Stimulated activated CD4-positive, alpha-beta T cell treated with anti-CD3 and anti-CD28 coated beads, TNF-alpha, amount 100 ng/mL, for 48 hours (primary cell): Measurements from ENCODE around the gene N4BP2.
"Not testable (repeated sequence)": the region's sequence is repeated elsewhere in the genome, so short reads cannot be mapped to it uniquely, and the experiment has no call there.

Experiments
- DNase-seq, 3 donors: peaks; one replicate each; pipeline ENCODE4 v3.0.0-alpha.2; 2020; ENCODE audit warnings: low read depth in 3 of 3

N4BP2 gene

GRCh38 chr4:40087799-40088366 is 31.2 kb downstream of the N4BP2 start:
- no peak for DNase-seq

- DNase-seq = not testable (repeated sequence)
Measured at GRCh38 chr4:40093400-40093799, 36.8 kb downstream of the N4BP2 start.

DNA sequence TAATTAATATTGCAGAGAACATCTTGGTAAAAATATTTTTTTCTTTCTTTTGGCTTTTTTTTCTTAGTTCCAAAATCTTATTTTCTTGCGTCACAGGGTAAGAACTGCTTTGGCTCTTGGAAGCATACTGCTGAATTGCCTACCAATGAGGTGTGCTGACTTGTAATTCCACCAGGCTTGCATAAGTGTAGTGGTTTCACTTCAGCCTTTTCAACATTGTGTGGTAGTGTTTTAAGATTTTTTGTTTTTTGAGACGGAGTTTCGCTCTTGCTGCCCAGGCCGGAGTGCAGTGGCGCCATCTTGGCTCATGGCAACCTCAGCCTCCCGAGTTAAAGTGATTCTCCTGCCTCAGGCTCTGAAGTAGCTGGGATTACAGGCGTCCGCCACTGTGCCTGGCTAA is 42.4 kb downstream of the N4BP2 start:
- DNase-seq = no peak

GRCh38 chr4:40107150-40107549 is 50.5 kb downstream of the N4BP2 start:
- not testable (repeated sequence) for DNase-seq

DNA sequence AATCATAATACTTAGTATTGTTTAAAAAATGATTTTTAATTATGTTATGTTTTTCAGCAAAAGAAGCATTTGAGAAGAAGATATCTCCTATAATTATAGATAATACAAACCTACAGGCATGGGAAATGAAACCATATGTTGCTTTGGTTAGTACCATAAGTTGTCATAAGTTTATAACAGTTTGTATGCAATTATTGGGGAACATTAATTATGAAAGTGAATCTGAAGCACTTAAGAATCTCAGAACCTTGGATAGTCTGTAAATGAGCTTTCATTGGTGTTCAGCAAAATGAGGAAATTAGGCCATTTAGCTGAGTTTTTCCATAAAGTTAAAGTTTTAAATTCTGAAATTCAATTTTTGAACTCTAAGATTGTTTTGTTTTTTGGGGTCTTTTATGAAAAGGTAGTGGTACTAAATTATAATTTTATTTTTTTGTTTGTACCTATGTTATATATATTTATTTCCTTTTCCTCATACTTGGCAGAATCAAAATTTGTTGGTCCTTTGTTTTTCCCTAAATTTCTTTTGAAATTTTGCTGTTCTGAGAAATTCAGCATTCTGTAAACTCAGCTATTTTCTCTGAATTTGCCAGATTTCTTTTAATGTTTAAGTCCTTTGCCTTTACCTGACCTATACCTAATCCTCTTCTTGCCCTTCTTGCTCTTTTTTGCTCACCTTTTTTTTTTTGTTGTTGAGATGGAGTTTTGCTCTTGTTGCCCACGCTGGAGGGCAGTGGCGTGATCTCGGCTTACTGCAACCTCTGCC is 55.6 kb downstream of the N4BP2 start:
- DNase-seq = no peak

GRCh38 chr4:40114206-40114605 is 57.6 kb downstream of the N4BP2 start:
- no peak for DNase-seq

DNA sequence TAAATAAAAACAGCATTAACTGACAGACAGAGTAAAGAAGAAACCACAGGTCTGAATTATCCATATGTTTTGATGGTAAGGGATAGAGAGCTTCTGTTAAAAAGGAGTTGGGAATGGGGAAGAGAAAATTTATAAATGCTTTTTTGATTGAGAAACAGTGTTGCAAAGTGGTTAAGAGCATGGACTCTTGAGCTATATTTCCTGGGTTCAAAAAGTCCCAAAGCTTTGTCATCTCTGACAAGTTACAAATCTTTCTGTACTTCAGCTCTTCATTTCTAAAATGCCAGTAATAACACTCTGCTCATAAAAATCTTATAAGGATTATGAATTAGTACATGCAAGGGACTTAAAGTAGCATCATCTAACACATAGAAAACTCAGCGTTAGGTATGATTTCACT is 62.2 kb downstream of the N4BP2 start:
- no peak for DNase-seq

- no peak for DNase-seq
Measured at GRCh38 chr4:40119344-40119743, 62.7 kb downstream of the N4BP2 start.

DNA sequence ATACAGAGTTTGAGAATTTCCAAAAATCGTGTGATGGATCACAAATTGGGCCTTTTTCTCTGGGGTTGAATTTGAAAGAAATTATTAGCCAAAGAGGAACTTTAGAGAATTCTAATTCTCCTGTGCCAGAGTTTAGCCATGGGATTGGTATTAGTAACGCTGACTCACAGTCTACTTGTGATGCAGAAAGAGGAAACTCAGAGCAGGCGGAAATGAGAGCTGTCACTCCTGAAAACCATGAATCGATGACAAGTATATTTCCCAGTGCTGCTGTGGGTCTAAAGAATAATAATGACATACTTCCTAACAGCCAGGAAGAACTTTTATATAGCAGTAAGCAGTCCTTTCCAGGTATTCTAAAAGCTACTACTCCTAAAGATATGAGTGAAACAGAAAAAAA is 64.9 kb downstream of the N4BP2 start:
- no peak for DNase-seq

- DNase-seq = no peak
Measured at GRCh38 chr4:40122941-40123340, 66.3 kb downstream of the N4BP2 start.

DNA sequence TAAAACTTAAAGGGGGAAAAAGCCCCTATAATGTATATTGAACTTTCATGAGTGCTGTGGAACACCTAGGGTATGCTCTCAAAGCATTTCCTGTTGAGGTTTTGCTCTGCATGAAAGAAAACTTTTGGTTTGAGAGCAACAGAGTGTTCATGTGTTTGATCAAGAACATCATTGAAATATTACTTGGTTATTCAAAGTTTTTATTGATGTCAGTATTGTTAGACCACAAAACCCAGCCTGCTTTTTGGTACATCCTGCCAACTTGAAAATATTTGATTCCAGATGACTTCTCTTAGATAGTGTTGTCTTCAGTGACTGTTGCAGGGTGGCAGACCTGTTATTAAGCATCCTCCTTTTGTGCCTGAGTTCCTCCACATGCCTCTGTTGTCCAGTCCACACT is 68.0 kb downstream of the N4BP2 start:
- DNase-seq = no peak

DNA sequence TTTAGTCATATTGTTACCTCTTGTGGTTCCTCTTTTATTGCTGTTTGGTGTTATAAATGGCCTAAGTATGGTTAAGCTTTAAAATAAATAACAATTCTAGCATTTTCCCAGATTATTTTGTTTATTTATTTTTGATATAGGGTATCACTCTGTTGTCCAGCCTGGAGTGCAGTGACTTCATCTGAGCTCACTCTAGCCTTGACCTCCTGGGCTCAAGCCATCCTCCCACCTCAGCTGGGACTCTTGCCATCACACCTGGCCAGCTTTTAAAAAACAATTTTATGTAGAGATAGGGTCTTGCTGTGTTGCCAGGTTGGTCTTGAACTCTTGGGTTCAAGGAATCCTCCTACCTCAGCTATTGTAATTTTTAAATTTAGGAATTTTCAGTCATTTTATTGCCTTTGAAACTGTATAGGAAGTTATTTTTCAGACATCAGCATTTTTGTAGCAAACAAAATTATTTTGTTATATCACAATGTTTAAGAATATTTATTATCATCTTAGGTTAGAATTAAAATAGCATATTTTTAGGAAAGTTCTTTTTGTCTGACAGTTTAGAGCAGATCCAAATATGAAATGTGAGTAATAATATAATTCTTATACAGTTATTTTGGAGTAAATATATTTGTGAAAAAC is 73.9 kb downstream of the N4BP2 start:
- no peak for DNase-seq

DNA sequence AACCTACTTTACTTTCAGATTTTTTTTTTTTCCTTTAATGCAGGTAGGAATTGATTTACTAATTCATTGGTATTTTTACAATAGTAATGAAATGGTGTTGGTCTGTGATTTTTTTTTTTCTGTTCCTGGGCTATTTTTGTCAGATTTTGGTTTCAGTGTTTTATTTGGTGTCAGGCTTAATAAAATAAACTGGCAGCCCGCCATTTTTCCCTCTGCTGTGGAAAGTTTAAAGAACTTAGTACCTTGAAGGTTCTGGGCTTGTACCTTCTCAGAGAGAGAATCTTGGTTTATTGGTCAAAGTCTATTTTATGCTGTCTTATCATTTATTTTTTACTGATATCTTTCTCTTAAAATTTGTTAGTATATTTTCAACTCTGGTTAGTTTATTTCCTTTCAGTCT is 76.2 kb downstream of the N4BP2 start:
- no peak for DNase-seq

DNA sequence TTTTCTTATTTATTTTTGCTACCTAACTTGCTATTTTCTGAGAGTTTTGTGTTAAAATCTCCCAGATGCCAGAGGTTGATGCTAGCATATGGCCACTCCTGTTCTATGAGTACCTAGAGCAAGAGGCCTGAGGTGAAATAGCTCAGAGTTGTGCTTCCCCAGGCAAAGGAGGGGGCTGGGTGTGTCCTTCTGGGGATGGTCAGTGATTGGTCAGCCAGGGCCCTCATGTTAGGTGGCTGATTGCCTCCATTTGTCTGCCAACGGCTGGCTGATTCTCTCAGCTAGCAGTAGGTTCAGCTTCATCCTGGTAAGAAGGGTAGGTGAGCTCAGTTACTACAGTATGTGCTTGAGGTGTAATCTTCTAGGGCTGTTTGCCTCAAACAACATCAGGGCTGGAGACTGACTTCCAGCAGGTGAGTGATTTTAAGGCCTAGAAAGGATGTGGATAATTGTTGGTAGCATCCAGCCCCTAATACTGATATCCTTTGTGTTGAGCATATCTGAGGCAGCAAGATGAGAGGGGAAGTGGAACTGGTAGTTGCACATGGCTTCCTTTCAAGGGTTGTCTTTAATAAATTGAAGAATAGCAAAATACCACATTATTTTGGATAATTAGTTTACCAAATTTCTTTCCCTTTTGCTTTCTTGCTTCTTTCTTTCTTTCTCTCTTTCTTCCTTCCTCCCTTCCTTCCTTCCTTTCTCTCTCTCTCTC is 77.7 kb downstream of the N4BP2 start:
- DNase-seq = no peak

DNA sequence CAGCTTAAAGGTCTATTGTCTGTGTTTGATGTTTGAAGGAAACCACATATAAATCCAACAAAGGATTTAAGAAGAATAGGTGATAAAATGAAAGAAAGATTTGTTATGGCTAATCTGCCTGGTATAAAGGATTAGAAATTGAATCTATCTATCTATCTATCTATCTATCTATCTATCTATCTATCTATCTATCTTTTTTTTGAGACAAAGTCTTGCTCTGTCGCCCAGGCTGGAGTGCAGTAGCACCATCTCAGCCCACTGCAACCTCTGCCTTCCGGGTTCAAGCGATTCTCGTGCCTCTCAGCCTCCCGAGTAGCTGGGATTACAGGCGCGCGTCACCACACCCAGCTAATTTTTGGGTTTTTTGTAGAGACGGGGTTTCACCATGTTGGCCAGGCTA is 79.6 kb downstream of the N4BP2 start:
- not testable (repeated sequence) for DNase-seq

DNA sequence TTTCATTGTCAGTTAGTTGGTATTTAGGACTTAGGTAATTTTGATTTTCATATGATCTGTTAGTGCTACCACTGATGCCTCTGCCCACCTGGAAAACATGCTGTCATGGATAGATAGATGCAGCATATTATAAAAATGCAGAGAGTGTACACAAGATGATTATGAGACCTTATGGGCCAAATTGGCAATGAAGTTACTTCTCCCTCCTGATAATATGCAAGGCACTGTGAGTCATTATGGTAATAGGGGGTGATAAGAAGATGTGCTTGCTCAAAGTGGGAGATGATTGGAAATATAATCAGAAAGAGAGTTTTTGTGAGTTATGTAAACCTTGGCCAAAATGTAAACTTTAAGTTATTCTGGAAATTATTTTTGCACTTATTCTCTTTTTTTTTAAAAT is 83.5 kb downstream of the N4BP2 start:
- DNase-seq = no peak

GRCh38 chr4:40140597-40140996 is 83.9 kb downstream of the N4BP2 start:
- DNase-seq = not testable (repeated sequence)

- DNase-seq = no peak
Measured at GRCh38 chr4:40143926-40144508, 87.4 kb downstream of the N4BP2 start.

DNA sequence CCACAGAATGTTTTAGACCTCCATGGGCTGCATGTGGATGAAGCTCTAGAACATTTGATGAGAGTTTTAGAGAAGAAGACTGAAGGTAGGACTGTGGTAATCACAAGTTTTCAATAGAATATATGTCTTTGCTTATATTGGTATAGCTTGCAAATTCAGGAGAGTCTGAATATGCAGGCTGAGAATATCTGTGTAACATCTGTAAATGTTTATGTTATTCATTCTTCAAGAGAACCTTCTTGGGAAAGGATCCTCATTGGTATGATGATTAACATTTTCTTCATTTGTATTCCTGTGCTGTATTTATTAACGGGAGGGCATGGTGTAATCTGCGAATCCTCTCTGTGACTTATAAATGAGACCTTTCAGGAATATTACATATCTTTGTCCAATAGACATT is 88.1 kb downstream of the N4BP2 start:
- no peak for DNase-seq

GRCh38 chr4:40147490-40147889 is 90.8 kb downstream of the N4BP2 start:
- DNase-seq = not testable (repeated sequence)

GRCh38 chr4:40149960-40150385 is 93.3 kb downstream of the N4BP2 start:
- DNase-seq = peak; percentile 43 to 59 (median 57)

DNA sequence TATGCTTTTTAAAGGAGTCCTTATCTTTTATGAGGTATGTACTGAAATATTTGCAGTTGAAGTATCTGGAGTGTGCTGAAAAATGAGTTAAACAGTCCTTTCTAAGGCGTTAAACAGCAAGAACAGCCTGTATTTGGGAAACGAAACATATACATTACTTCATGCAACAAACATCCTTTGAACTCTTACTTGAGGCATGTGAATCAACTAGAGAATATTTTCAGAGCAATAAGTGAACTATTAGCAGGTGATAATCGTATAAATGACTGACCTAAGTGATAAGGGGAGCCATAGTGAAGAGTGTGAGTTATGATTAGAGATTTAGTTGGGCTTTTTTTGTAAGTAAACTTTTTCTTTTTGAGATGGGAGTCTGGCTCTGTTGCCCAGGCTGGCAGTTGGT is 94.3 kb downstream of the N4BP2 start:
- DNase-seq = no peak
